ENCODE measurements around the gene KRT3.

- TF ChIP-seq CTCF (IDR thresholded peaks at IDR 0.05; ENCODE audit: insufficient read depth, low read length, poor library complexity, severe bottlenecking) (no peak), EZH2phosphoT487 (conservative IDR thresholded peaks at IDR 0.05; ENCODE audit: low read length) (no peak)
These were observed 28.0 kb upstream of the KRT3 start for GRCh38 chr12:52823761-52824450.

Data from SU-DHL-6 (cell line).